Hepatic stellate cell (primary cell): Measurements from ENCODE around the gene RILP.

ENCODE experiments used
- DNase-seq: peaks from one replicate; pipeline ENCODE4 v3.0.0; 2011; ENCODE audit warnings: low spot score

Gene RILP

DNA sequence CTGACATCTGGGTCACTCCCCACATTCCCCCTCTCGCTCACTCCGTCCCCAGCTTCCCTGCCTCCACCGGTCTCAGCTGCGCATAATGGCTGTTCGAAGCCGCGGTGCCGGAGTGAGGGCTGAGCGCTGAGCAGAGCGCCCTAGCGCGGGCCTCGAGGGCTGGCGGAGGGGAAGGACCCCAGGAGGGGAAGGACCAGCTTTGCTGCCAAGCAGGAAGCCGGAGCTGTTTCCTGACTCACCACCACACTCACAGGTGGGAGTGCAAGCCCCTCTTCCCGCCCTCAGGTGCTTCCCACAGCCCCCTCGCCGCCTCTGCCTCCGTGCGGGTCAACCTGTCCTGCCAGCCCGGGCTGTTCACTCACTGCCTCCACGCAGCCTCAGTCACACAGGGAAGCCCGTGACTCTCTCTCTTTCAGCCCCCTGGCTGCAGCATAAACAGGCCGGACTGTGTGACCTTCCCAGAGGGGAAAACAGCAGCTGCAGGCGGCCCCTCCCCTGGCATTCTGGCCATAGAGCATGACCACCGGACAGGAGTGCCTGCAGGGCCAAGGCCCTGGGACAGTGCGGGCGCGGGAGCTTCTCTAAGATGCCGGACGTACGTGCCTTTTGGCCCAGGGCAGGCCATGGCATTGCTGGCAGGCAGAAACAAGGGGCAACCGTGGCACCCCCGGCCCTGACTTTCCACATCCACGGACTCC lies 44.7 kb downstream of the RILP start:
- DNase-seq: no peak

DNA sequence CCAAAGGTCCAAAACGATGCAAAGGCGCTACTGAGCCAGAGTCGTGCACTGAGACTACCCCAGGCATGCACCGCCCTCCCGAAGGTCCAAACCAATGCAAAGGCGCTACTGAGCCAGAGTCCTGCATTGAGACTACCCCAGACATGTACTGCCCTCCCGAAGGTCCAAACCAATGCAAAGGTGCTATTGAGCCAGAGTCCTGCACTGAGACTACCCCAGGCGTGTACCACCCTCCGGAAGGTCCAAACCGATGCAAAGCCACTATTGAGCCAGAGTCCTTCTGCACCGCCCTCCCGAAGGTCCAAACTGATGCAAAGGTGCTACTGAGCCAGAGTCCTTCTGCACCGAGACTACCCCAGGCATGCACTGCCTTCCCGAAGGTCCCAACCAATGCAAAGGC lies 48.1 kb downstream of the RILP start:
- DNase-seq: no peak

DNA sequence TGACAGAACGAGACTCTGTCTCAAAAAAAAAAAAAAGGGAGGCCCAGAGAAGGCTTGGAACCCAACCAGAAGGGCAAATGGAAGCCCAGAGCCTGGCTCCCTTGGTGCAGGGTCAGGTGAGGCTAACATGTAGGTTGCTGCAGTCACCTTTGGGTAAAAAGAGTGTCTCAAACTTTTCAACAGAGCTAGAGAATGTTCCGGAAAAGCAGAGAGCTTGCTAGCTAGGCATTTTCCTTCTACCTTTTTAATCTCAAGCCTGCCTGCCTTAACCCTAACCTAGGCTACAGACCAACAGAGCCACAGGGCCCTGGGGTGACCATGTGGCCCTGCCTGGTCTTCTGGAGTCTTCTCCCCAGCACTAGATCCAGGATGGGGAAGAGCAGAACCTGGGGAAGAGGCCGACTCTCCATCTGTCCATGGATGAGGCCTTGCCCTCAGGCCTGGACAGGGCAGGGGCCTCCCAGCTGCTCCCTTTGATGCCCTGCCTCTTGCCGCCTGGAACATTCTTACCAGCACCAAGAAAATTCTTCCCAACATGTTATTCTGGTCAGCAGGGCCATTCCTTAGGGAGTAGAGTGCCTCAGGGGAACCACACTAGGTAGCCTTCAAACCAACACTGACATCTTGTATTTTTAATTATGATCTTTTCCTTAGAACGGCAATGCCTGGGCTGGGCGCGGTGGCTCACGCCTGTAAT lies 51.1 kb downstream of the RILP start:
- DNase-seq: no peak

DNA sequence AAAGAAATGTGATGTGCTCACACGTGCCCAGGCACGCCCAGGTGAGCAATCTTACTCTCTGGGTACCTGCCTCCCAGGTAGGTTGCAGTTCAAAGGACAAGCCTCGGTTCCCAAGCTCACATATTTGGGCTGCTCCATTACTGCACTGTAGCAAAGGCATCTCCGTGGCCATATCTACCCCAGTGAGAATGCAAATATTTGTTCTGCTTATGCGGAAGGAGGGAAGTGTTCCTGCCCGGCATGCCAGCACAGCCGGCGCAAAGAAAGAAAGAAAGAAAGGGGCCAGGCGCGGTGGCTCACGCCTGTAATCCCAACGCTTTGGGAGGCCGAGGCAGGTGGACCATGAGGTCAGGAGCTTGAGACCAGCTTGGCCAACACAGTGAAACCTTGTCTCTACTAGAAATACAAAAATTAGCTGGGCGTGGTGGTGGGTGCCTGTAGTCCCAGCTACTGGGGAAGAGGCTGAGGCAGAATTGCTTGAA lies 51.8 kb downstream of the RILP start:
- DNase-seq: no peak
